HepG2 (cell line): Measurements from ENCODE around the gene TRA2B. TPM values are rescaled to one million over a fixed set of nuclear protein-coding genes. Genes with fewer than 3 reads are reported as not detected.

Experiments used
- BCL6 ChIP-seq: IDR thresholded peaks from 2 replicates; pipeline ENCODE4 v1.6.1; 2016; ENCODE audit warnings: missing genetic modification reagents, missing compliant biosample characterization
- HDAC6 ChIP-seq: fragments of 200-600 bp; sonication (generic); IDR thresholded peaks from 2 replicates; pipeline ENCODE4 v1.7.0; 2017; ENCODE audit warnings: mild to moderate bottlenecking, antibody characterized with exemption, low read length, low read depth
- KAT2B ChIP-seq: fragments of 150-350 bp; IDR thresholded peaks from 2 replicates; pipeline ENCODE4 v1.6.1; 2014; ENCODE audit warnings: low read depth, low read length, borderline replicate concordance
- MIER3 ChIP-seq: IDR thresholded peaks from 2 replicates; pipeline ENCODE4 v1.6.1; 2016; ENCODE audit warnings: missing compliant biosample characterization, borderline replicate concordance
- MTF1 ChIP-seq: sonication (generic); formaldehyde crosslinking; IDR thresholded peaks from 2 replicates; pipeline ENCODE4 v1.5.0; 2020; ENCODE audit warnings: missing genetic modification reagents
- MYC ChIP-seq: sonication (generic); formaldehyde crosslinking; IDR thresholded peaks from 2 replicates; pipeline ENCODE4 v1.9.0; 2021; ENCODE audit warnings: missing genetic modification reagents, borderline replicate concordance
- PHB2 ChIP-seq: fragments of 450-650 bp; IDR thresholded peaks from 2 replicates; pipeline ENCODE4 v1.6.1; 2018; ENCODE audit not compliant: partially characterized antibody
- SOX6 ChIP-seq, 2 experiments: fragments of 450-650 bp in 1 of 2; sonication (generic) in 1 of 2; formaldehyde crosslinking in 1 of 2; IDR thresholded peaks; 2 replicates each; pipeline versions ENCODE4 v1.4.0 to v1.6.1; 2017 to 2020; ENCODE audit warnings: antibody characterized with exemption in 1 of 2, mild to moderate bottlenecking in 1 of 2, missing genetic modification reagents in 1 of 2
- SSRP1 ChIP-seq: IDR thresholded peaks from 2 replicates; pipeline ENCODE4 v1.6.1; 2016; ENCODE audit warnings: control low read depth
- XRCC5 ChIP-seq: fragments of 200-400 bp; formaldehyde crosslinking; optimal IDR thresholded peaks from 2 replicates; pipeline ENCODE3; 2017; ENCODE audit warnings: mild to moderate bottlenecking, low read length
- ZFP36L1 ChIP-seq: sonication (generic); formaldehyde crosslinking; IDR thresholded peaks from 2 replicates; pipeline ENCODE4 v1.8.0; 2022; ENCODE audit warnings: mild to moderate bottlenecking, missing genetic modification reagents, moderate library complexity
- ZNF383 ChIP-seq: sonication (generic); formaldehyde crosslinking; IDR thresholded peaks from 2 replicates; pipeline ENCODE4 v1.4.0; 2020; ENCODE audit warnings: missing genetic modification reagents, mild to moderate bottlenecking, borderline replicate concordance
- ZNF549 ChIP-seq: sonication (generic); formaldehyde crosslinking; IDR thresholded peaks from 2 replicates; pipeline ENCODE4 v1.5.0; 2020; ENCODE audit warnings: missing genetic modification reagents
- ZNF556 ChIP-seq: sonication (generic); formaldehyde crosslinking; IDR thresholded peaks from 2 replicates; pipeline ENCODE4 v1.4.0; 2020; ENCODE audit warnings: mild to moderate bottlenecking, missing genetic modification reagents, borderline replicate concordance
- polyA plus RNA-seq, 8 experiments: library from polyadenylated mRNA; depleted of rRNA in 3 of 8; stranded (reverse) in 7 of 8; unstranded in 1 of 8; fragments of >200 nt; fragmentation: Illumina TruSeq in 4 of 8; extraction: Trizol in 4 of 8; gene quantifications; 2 replicates each; pipeline versions ENCODE4 v1.2.1 to v1.2.3, GENCODE V29; 2011 to 2016; ENCODE audit warnings: low read depth in 4 of 8, missing spikeins in 1 of 8, mixed read lengths in 1 of 8; ENCODE audit not compliant: insufficient read depth in 1 of 8
- total RNA-seq, 5 experiments: library from RNA; depleted of rRNA; stranded (reverse); fragments of >200 nt; fragmentation: Illumina TruSeq; extraction: Trizol; gene quantifications; 2 replicates each; pipeline ENCODE4 v1.2.3, GENCODE V29; 2016; ENCODE audit warnings: low read depth in 1 of 5
- TF ChIP-seq, protein P1 (sequence below): sonication (generic); formaldehyde crosslinking; conservative IDR thresholded peaks from 2 replicates; pipeline ENCODE4 v1.4.0; 2020; ENCODE audit warnings: missing genetic modification reagents
- TF ChIP-seq, protein P2 (sequence below): sonication (generic); formaldehyde crosslinking; IDR thresholded peaks from 2 replicates; pipeline ENCODE4 v1.5.0; 2020; ENCODE audit warnings: mild to moderate bottlenecking, missing genetic modification reagents
- TF ChIP-seq, protein P3 (sequence below): sonication (generic); formaldehyde crosslinking; IDR thresholded peaks from 2 replicates; pipeline ENCODE4 v1.5.0; 2020; ENCODE audit warnings: missing genetic modification reagents, mild to moderate bottlenecking, borderline replicate concordance
- TF ChIP-seq, protein P4 (sequence below): sonication (generic); formaldehyde crosslinking; IDR thresholded peaks from 2 replicates; pipeline ENCODE4 v1.5.0; 2020; ENCODE audit warnings: missing genetic modification reagents

Gene TRA2B
- total and polyA plus RNA-seq, 2 of the 13 experiments (the other 11 are each of a cell fraction or from before 2014, with no cell fraction given) = 105 to 241 TPM

DNA sequence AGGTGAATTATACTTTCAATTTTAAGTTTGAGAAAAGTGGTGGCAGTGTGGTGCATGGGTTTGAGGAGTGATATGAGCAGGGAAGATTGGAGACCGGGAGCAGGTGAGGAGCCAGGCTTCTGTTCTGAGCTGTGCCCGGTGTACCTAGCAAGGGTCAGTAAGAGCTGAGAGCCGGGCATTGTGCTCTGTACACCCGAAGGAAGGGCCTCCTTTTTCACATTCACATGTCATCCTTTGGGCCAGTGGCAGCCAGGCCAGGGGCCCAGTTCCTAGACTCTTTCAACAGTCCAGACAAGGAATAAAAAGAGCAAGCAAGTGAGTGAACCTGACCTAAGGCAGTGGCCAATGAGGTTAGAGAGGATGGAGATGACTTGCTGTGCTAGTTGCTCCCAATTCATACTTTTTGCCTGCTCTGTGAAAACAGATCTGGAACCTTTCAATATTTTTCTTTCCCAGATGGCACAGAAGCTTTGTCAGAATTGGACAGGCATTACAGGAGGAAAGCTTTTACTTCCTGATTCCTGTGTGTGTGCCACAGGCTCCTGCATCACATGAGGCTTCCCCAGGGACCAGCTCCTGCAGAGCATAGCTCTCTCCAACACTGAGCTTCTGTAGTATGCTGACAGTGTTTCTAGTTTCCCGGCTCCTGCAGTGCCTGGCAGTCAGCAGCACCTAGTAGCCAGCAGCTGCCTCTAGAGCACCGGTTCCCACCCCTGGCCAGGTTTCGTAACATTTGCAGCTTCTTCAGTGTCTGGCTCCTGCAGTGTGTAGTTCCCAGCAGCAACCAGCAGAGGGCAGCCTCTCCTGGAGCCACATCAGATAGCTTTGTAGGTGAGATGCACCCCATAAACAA lies 5.3 kb upstream of the TRA2B start (continued):
- TF ChIP-seq, protein P1, sequence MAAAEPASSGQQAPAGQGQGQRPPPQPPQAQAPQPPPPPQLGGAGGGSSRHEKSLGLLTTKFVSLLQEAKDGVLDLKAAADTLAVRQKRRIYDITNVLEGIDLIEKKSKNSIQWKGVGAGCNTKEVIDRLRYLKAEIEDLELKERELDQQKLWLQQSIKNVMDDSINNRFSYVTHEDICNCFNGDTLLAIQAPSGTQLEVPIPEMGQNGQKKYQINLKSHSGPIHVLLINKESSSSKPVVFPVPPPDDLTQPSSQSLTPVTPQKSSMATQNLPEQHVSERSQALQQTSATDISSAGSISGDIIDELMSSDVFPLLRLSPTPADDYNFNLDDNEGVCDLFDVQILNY (CRISPR knock-in tag) = 0 out of 2 replicates have a peak, but pooled peaks have one; percentile 21
- 0 out of 2 replicates have a peak, but pooled peaks have one; percentile 54 for TF ChIP-seq SSRP1 (CRISPR knock-in tag)
- TF ChIP-seq XRCC5 = peak; percentile 84
- TF ChIP-seq ZNF556 (CRISPR knock-in tag) = no peak
- TF ChIP-seq, protein P2, sequence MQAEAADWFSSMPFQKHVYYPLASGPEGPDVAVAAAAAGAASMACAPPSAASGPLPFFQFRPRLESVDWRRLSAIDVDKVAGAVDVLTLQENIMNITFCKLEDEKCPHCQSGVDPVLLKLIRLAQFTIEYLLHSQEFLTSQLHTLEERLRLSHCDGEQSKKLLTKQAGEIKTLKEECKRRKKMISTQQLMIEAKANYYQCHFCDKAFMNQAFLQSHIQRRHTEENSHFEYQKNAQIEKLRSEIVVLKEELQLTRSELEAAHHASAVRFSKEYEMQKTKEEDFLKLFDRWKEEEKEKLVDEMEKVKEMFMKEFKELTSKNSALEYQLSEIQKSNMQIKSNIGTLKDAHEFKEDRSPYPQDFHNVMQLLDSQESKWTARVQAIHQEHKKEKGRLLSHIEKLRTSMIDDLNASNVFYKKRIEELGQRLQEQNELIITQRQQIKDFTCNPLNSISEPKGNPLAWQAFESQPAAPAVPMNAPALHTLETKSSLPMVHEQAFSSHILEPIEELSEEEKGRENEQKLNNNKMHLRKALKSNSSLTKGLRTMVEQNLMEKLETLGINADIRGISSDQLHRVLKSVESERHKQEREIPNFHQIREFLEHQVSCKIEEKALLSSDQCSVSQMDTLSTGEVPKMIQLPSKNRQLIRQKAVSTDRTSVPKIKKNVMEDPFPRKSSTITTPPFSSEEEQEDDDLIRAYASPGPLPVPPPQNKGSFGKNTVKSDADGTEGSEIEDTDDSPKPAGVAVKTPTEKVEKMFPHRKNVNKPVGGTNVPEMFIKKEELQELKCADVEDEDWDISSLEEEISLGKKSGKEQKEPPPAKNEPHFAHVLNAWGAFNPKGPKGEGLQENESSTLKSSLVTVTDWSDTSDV (CRISPR knock-in tag) = no peak
- no peak for TF ChIP-seq ZNF549
- no peak for TF ChIP-seq KAT2B
- TF ChIP-seq, protein P3, sequence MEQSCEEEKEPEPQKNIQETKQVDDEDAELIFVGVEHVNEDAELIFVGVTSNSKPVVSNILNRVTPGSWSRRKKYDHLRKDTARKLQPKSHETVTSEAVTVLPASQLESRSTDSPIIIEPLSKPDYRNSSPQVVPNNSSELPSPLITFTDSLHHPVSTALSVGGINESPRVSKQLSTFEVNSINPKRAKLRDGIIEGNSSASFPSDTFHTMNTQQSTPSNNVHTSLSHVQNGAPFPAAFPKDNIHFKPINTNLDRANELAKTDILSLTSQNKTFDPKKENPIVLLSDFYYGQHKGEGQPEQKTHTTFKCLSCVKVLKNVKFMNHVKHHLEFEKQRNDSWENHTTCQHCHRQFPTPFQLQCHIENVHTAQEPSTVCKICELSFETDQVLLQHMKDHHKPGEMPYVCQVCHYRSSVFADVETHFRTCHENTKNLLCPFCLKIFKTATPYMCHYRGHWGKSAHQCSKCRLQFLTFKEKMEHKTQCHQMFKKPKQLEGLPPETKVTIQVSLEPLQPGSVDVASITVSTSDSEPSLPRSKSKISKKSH (CRISPR knock-in tag) = no peak
- TF ChIP-seq, protein P4, sequence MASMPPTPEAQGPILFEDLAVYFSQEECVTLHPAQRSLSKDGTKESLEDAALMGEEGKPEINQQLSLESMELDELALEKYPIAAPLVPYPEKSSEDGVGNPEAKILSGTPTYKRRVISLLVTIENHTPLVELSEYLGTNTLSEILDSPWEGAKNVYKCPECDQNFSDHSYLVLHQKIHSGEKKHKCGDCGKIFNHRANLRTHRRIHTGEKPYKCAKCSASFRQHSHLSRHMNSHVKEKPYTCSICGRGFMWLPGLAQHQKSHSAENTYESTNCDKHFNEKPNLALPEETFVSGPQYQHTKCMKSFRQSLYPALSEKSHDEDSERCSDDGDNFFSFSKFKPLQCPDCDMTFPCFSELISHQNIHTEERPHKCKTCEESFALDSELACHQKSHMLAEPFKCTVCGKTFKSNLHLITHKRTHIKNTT (CRISPR knock-in tag) = no peak
- no peak for TF ChIP-seq HDAC6
- TF ChIP-seq ZFP36L1 = no peak
- TF ChIP-seq MIER3 (CRISPR knock-in tag) = peak; percentile 35; the same call in 1 of the 2 replicates
- TF ChIP-seq SOX6 (IDR thresholded peaks at IDR 0.05) = no peak
- peak; percentile 50; the same call in 1 of the 2 replicates for TF ChIP-seq SOX6 (CRISPR knock-in tag; IDR thresholded peaks at IDR 0.05)
- peak; percentile 45; the same call in 1 of the 2 replicates for TF ChIP-seq BCL6 (CRISPR knock-in tag)
- no peak for TF ChIP-seq PHB2
- TF ChIP-seq ZNF383 (CRISPR knock-in tag) = no peak
- TF ChIP-seq MYC (CRISPR knock-in tag) = no peak
- no peak for TF ChIP-seq MTF1 (CRISPR knock-in tag)
